Endothelial cell (in vitro differentiated cells): ENCODE data around the gene KSR2. TPM values are rescaled to one million over a fixed set of nuclear protein-coding genes. Genes with fewer than 3 reads are reported as not detected.

Experiments
- DNase-seq: peaks from one replicate; pipeline ENCODE4 v3.0.0; 2021; ENCODE audit warnings: low spot score
- H3K27ac Mint-ChIP-seq: one replicate; pipeline ENCODE4 v1.8.0; 2021; ENCODE audit warnings: mixed read lengths, inconsistent platforms; ENCODE audit not compliant: unreplicated experiment
- H3K27me3 Mint-ChIP-seq: one replicate; pipeline ENCODE4 v1.8.0; 2021; ENCODE audit warnings: mild to moderate bottlenecking, moderate library complexity, mixed read lengths, inconsistent platforms; ENCODE audit not compliant: unreplicated experiment
- H3K36me3 Mint-ChIP-seq: one replicate; pipeline ENCODE4 v1.8.0; 2021; ENCODE audit warnings: mild to moderate bottlenecking, low read depth, mixed read lengths, inconsistent platforms; ENCODE audit not compliant: unreplicated experiment
- H3K4me1 Mint-ChIP-seq: one replicate; pipeline ENCODE4 v1.8.0; 2021; ENCODE audit warnings: mild to moderate bottlenecking, mixed read lengths, inconsistent platforms; ENCODE audit not compliant: unreplicated experiment
- H3K4me3 Mint-ChIP-seq: one replicate; pipeline ENCODE4 v1.8.0; 2021; ENCODE audit warnings: mild to moderate bottlenecking, mixed read lengths, inconsistent platforms; ENCODE audit not compliant: unreplicated experiment
- H3K9me3 Mint-ChIP-seq: one replicate; pipeline ENCODE4 v1.8.0; 2021; ENCODE audit warnings: mixed read lengths, inconsistent platforms; ENCODE audit not compliant: unreplicated experiment
- total RNA-seq: library from RNA; stranded (reverse); fragmentation: NEBNext Ultra II Directional; extraction: Animal tissue kit (Norgen Biotek cat#: 25700); gene quantifications from one replicate; pipeline ENCODE4 v1.2.1, GENCODE V29; 2021; ENCODE audit not compliant: unreplicated experiment
- TF ChIP-seq, protein P1 (sequence below): fragments of 200-600 bp; sonication (generic); IDR thresholded peaks from one replicate; pipeline ENCODE4 v1.5.0; 2021; ENCODE audit warnings: antibody characterized with exemption; ENCODE audit not compliant: unreplicated experiment

KSR2 gene
- total RNA-seq, 1 donor from 2014 or later: 0.05 TPM

DNA sequence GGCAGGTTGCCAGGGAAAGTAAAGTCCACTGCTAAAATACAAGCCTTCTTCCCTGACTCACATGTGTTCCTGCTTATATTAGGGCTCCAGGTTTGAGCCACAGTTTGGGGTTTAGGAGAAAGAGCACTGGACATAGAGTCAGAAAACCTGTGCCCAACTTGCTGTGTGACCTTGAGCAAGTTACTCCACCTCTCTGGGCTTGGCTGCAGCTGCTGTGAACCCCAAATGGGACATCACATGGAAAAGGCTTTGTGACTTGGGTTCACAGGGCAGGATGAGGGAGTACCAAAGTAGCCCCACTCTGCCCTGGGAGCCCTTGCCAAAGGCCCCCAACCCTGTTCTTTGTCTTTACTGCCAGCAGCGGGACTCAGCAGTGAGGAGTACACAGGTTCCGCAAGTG, 528.4 kb downstream of the KSR2 start:
- TF ChIP-seq, protein P1, sequence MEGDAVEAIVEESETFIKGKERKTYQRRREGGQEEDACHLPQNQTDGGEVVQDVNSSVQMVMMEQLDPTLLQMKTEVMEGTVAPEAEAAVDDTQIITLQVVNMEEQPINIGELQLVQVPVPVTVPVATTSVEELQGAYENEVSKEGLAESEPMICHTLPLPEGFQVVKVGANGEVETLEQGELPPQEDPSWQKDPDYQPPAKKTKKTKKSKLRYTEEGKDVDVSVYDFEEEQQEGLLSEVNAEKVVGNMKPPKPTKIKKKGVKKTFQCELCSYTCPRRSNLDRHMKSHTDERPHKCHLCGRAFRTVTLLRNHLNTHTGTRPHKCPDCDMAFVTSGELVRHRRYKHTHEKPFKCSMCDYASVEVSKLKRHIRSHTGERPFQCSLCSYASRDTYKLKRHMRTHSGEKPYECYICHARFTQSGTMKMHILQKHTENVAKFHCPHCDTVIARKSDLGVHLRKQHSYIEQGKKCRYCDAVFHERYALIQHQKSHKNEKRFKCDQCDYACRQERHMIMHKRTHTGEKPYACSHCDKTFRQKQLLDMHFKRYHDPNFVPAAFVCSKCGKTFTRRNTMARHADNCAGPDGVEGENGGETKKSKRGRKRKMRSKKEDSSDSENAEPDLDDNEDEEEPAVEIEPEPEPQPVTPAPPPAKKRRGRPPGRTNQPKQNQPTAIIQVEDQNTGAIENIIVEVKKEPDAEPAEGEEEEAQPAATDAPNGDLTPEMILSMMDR: no peak

DNA sequence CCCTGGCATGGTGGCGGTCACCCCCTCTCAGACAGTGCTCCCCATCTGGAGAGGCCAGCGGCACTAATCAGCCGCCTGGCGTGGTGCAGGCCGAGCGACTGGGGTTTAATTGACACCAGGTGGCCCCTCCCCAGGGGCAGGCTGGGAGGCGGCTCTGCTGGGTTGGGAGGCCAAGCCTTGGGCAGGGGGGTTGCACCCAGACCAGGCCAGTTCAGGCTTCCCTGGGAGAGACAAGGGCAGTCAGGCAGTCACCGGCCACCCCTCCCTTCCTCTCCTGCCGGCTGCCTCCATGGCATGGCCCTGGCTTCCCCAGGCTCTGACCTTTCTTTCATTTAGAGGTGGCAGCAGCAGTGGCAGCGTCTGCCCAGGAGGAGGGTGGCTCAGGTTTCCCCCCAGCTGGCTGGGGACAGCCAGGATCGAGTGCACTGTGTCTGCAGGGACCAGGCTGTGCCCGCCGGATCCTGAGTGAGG, 529.2 kb downstream of the KSR2 start:
- Mint-ChIP-seq H3K4me3 (no peak overlapping the region), H3K27ac (no peak overlapping the region), H3K9me3 (no peaks in the 10 kb centered on the region), H3K27me3 (peaks cover 5% of the 10 kb centered on the region), H3K36me3 (no peaks in the 10 kb centered on the region), H3K4me1 (no peaks in the 10 kb centered on the region)
- DNase-seq: no peak
- TF ChIP-seq, protein P1: no peak

More for the DNA sequence above, 528.4 kb downstream of the KSR2 start:
- H3K4me1 Mint-ChIP-seq: no peaks in the 10 kb centered on the region
- H3K4me3 Mint-ChIP-seq: no peak overlapping the region
- peaks cover 5% of the 10 kb centered on the region for H3K27me3 Mint-ChIP-seq
- H3K27ac Mint-ChIP-seq: no peak overlapping the region
- no peaks in the 10 kb centered on the region for H3K9me3 Mint-ChIP-seq
- no peak for DNase-seq
- no peaks in the 10 kb centered on the region for H3K36me3 Mint-ChIP-seq

DNA sequence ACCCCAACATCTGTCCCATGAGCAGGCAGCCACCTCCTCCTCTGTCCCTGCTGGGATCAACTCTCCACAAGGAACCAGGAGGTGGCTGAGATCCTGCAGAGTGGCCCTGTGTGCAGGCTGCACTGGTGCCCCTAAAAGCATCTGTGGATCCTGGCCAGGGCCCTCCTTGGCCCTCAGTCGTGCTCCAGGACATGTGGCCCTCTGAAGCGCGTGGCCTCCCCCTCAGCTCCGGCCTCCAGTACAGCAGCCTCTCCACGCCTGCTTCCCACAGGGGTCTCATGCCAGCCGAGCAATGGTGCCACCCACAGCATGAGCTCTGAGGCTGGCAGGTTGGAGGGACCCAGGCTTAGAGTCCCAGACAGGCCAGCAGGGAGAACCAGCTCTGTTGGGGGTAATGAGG, 530.0 kb downstream of the KSR2 start:
- TF ChIP-seq, protein P1: no peak
- no peak for DNase-seq
- Mint-ChIP-seq H3K27me3 (peaks cover 5% of the 10 kb centered on the region), H3K36me3 (no peaks in the 10 kb centered on the region), H3K9me3 (no peaks in the 10 kb centered on the region), H3K4me3 (no peak overlapping the region), H3K4me1 (no peaks in the 10 kb centered on the region), H3K27ac (no peak overlapping the region)

DNA sequence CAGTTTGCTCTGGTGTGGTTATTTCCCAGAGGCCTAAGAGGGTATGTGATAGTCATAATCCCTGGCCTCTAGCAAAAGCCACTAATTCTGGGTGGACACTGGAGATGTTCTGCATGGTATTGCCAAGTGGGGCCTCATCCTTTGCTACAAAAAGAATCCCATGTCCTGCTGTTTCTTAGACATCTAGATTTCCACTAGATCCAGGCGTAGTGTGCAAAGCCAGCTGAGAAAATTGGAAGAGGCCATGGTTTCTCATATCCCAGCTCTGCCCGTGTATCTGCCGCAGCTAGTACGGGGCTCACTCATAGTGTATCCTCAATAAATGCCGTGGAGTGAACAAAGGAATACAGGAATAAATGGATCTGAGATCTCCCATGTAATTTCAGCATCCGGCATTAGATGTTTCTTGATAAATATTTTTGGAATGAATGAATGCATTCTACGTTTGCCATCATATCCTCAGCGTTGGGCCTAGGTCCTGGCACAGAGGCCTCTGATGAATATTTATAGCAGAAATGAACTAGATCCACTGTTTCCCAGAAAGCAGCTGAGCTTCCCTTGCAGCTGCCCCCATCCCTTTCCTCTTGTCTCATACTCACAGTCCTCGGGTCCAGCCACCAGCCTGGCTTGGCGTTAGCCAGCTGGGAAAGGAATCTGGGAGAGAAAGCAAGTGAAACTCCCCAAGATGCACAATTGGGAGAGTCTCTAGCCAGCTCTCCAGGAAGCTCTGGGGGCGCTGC, 531.1 kb downstream of the KSR2 start:
- DNase-seq: no peak
- no peak overlapping the region for H3K27ac Mint-ChIP-seq
- H3K4me3 Mint-ChIP-seq: no peak overlapping the region
- no peaks in the 10 kb centered on the region for H3K4me1 Mint-ChIP-seq
- peaks cover 3% of the 10 kb centered on the region for H3K27me3 Mint-ChIP-seq
- no peaks in the 10 kb centered on the region for H3K9me3 Mint-ChIP-seq
- TF ChIP-seq, protein P1: no peak
- no peaks in the 10 kb centered on the region for H3K36me3 Mint-ChIP-seq

DNA sequence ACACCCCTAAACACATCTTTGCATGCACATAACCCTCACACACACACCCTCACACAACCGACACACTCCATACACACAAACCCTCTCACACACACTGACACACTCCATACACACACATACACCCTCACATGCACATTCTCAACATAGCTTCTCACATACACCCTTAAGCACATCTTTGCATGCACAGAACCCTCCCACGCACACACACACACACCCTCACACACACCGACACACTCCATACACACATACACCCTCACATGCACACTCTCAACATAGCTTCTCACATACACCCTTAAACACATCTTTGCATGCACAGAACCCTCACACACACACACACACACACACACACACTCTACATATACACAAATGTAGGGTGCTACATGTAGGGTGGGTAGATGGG, 534.9 kb downstream of the KSR2 start:
- Mint-ChIP-seq H3K9me3 (no peaks in the 10 kb centered on the region), H3K4me3 (no peak overlapping the region), H3K36me3 (no peaks in the 10 kb centered on the region), H3K4me1 (no peaks in the 10 kb centered on the region), H3K27ac (no peak overlapping the region), H3K27me3 (peaks cover 3% of the 10 kb centered on the region)
- DNase-seq: no peak
- TF ChIP-seq, protein P1: no peak
